Left cardiac atrium (tissue), 4 donors: Measurements from ENCODE around the gene BBLN. TPM values are rescaled to one million over a fixed set of nuclear protein-coding genes. Genes with fewer than 3 reads are reported as not detected.
"Not testable (repeated sequence)": the region's sequence is repeated elsewhere in the genome, so short reads cannot be mapped to it uniquely, and the experiment has no call there.

Source experiments
- ATAC-seq, 2 donors: fragments of 200-7000 bp; cut with Tn5 transposase; one replicate each; pipeline ENCODE4 v1.9.1; 2020; ENCODE audit warnings: mild to moderate bottlenecking in 2 of 2, moderate library complexity in 2 of 2
- DNase-seq: peaks from one replicate; pipeline ENCODE4 v3.0.0-alpha.2; 2020
- intact Hi-C, 2 donors: fragments of 100-400 bp; cut with DNase I; formaldehyde crosslinking; loops; one replicate each; pipeline versions ENCODE4 v1.14.1 to v1.15.1; 2022 to 2023
- long read RNA-seq: library from polyadenylated mRNA; unstranded; transcript quantifications from one replicate; pipeline ENCODE4 v2.0.0, GENCODE V29; 2021
- total RNA-seq, 2 donors: library from RNA; stranded (reverse); fragmentation: NEBNext Ultra II Directional; extraction: Animal tissue kit (Norgen Biotek cat#: 25700); gene quantifications; one replicate each; pipeline ENCODE4 v1.2.1, GENCODE V29; 2021
- donor health status: DM: no; HTN: yes; CAD: no.
- donor health status: DM: no; HTN: yes; CAD: no; lungs with severe emphysema.
- donor health status: DM: yes; HTN: yes; CAD: no.
- donor health status: Dilated cardiomyopathy.

Gene BBLN
- 10 to 100 TPM; 45.3 to 46.2 TPM for total RNA-seq
- long read RNA-seq, transcript C9orf16-201 (2 exons, 713 nt): major isoform, 8 of 9 reads
- long read RNA-seq, partial matches to known transcripts: 0 of 9 reads
- long read RNA-seq, other reads (novel, unspliced or antisense): 0 of 9 reads

DNA sequence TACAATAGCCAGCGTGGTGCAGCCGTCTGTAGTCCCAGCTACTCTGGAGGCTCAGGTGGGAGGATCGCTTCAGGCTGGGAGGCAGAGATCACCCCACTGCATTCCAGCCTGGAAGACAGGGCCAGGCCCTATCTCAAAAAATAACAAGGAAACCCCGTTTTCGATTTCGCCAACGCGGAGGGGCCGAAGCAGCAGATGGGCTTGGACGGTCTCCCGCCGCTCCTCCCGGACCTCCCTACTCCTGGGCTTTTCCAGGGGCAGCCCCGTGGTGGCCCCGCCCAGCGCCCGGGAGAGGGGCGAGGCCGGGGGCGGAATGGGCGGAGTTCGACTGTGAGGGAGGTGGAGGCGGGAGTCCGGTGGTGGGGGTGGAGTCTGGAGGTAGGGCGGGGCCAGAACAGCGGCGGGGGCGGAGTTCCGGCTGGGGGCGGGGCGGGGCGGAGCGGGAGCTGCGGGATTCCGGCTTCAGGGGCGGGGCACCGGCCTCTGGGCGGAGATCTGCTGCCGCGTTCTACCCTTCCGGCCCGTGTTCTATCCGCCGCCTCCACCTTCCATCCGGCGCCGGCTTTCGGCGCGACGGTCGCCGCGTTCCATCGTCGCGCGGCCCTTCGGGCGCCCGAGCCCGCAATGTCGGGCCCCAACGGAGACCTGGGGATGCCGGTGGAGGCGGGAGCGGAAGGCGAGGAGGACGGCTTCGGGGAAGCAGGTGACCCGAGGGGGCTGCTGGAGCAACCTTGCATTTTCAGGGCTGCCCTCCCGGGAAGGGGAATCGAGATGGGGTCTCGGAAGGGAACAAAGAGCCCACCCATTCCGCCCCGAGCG lies at the start of gene BBLN:
TSS of gene BBLN (plus strand) at position 482 of the 819 bp plus-strand sequence. CDS start at position 625, 143 bp downstream.
- ATAC-seq (peak; percentile 95 to 97), DNase-seq (peak; percentile 95)
- intact Hi-C loops: no loop called here

DNA sequence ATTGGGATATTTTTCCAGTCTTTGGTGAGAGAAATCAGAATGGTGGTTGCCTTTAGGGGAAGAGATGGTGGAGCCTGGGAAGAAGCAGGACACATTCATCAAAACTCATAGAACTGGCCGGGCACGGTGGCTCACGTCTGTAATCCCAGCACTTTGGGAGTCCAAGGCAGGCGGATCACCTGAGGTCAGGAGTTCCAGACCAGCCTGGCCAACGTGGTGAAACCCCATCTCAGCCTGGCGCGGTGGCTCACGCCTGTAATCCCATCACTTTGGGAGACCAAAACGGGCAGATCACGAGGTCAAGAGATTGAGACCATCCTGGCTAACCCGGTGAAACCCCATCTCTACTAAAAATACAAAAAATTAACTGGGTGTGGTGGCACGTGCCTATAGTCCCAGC lies 48.3 kb upstream of the BBLN start:
- not testable (repeated sequence) for DNase-seq, ATAC-seq
- intact Hi-C loops: loop anchor here in 1 of 2 donors (10.0 kb wide), 1 partner anchor 167 kb away; no protein-coding TSS in a partner anchor

DNA sequence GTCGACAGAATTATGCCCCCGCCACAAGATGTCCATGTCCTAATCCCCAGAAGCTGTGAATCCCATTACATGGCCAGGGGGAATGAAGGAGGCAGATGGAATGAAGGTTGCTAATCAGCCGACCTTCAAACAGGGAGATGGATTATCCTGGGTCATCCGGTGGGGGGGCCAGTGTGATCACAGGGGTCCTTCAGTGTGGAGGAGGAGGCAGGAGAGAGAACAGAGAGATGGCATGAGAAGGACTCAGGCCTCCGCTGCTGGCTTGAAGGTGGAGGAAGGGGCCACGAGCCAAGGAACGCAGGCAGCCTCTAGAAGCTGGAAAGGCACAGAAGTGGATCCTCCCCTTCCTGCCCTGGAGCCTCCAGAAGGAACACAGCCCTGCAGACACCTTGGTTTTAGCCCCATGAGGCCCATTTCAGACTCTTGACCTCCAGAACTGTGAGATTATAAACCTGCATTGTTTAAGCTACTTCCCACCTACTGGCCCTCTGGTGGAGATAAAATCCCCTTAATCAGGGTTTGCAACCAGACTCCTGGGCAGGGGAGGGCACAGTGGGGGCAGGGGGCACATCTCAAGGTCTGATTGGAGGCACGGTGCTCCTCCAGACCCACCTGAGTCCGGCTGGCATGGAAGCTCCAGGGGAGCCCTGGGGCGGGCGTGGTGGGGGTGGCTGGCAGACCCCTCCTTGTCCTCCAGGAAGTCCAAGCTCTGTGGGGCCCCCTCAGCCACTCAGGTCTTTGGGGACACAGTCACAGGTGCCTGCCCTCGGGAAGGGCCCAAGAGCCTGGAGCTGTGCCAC lies 46.3 kb upstream of the BBLN start:
- intact Hi-C loops: loop anchor here in 1 of 2 donors (10.0 kb wide), 1 partner anchor 169 kb away; no protein-coding TSS in a partner anchor
- DNase-seq (no peak), ATAC-seq (no peak)

GRCh38 chr9:128114326-128115186 lies 45.5 kb upstream of the BBLN start:
- DNase-seq: no peak
- intact Hi-C loops: loop anchor here (5.0 to 10.0 kb wide), 2 partner anchors 32 to 170 kb away; no protein-coding TSS in a partner anchor
- ATAC-seq: no peak

- intact Hi-C loops: loop anchor here (2.0 to 10.0 kb wide), 3 partner anchors 33 to 173 kb away; no protein-coding TSS in a partner anchor
- ATAC-seq (no peak), DNase-seq (no peak)
These were observed 44.6 kb upstream of the BBLN start for GRCh38 chr9:128115187-128116103.

DNA sequence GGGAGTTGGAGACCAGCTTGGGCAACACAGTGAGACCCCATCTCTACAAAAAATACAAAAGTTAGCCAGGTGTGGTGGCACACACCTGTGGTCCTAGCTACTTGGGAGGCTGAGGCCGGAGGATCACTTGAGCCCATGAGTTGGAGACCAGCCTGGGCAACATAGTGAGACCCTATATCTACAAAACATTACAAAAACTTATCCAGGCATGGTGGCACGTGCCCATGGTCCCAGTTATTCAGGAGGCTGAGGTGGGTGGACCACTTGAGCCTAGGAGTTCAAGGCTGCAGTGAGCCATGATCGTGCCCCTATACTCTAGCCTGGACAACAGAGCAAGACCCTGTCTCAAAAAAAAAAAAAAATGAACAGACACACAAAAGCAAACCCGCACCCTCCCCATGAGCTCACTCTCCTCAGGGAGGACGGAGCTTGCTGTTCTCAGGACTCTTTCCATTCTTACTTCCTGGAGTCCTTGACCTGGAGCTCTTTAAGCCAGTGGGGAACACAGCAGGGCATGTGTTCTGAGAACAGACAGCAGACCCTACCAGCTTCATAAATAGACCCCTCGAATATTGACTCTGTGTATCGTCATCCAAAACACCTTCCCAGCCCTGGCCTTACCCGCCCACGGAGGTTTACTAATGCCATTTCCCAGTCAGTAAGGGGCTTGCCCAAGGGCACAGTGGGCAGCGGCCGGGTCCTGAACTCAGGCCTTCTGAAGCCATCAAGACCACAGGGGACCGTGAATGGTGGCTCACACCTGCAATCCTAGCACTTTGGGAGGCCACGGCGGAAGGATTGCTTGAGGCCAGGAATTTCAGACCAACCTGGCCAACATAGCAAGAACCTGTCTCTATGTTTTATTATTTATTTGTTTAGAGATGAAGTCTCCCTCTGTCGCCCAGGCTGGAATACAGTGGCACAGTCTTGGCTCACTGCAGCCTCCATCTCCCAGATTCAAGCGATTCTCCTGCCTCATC lies 43.7 kb upstream of the BBLN start:
- DNase-seq (no peak), ATAC-seq (no peak)
- intact Hi-C loops: loop anchor here (2.0 to 10.0 kb wide), 3 partner anchors 34 to 174 kb away; no protein-coding TSS in a partner anchor

DNA sequence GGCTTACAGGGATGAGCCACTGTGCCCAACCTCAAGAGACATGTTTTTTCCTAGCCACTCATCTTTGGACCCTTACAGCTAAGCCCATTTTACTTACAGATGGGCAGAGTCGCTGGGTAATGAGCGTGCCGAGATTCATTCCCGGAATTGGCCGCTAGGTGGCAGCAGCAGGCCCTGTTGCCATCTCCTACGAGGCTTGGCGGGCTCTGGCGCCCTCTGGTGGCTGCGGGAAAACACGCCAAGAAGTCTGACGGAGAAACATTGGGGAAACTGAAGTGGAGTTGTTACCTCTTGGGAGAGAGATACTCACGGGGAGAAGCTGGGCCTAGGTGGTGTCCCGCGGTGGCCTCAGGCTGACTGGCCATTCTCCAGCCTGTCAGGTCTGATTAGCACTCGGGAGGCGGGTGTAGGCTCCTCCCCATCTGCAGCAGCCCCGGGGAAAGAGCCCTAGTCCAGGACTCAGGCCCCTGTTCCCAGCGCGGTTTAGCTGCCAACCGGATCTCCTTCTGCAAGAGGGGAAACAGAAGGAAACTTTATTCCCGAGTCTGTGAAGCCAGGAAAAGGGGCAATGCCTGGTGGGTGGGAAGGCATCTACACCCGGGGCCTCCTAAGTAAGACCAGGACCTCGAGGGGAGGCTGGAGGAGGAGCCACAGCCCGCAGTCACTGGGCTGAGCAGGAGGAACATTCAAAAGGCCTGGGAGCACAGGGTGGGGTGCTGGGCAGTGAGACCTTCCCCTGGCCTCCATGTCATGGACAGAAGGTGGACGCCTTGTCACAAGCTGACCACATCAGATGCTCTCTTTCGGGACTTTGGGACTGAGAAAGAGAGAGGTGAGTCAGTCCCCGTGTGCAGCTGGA lies 42.2 kb upstream of the BBLN start:
- ATAC-seq (peak; percentile 61 to 72), DNase-seq (peak; percentile 94)
- intact Hi-C loops: loop anchor here (2.0 to 10.0 kb wide), 3 partner anchors 36 to 175 kb away; no protein-coding TSS in a partner anchor

DNA sequence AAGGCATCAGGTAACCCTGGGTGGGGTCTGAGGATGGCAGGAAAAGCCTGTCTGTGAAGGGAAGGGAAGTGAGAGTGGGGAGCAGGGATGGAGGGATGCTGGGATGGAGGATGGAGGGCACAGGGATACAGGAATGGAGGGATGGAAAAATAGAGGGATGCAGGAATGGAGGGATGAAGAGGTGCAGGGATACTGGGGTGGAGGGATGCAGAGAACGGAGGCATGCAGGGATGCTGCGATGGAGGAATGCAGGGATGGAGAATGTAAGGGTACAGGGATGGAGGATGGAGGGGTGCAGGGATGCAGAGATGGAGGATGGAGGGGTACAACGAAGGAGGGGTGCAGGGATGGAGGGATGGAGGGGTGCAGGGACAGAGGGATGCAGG lies 41.6 kb upstream of the BBLN start:
- intact Hi-C loops: loop anchor here (5.0 to 10.0 kb wide), 2 partner anchors 36 to 174 kb away; no protein-coding TSS in a partner anchor
- DNase-seq (no peak), ATAC-seq (no peak)

DNA sequence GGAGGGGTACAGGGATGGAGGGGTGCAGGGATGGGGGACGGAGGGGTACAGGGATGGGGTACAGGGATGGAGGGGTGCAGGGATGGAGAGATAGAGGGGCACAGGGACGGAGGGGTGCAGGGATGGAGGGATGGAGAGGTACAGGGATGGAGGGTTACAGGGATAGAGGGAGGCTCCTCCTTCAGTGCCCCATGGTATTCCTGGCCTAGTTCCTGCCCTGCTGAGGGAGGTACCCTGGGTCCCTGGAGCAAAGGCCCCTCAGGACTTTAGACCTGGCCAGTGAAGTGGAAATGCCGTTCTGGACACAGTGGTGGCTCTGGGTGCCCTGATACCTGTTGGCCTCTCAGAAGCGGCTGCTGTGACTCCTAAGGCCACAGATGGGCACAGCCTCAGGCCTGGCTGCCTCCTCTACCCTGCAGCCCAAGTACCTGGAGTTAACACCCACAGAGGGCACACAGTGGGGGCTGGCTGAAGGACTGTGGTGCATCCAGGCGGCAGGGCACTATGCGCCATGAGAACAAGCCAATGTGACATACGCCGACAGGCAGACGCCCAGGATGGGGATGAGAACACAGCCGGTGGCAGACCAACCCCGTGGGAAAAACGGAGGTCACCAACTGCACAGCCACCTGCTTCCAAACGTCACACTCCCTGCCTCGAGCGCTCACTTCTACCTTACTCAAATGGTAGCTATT lies 40.9 kb upstream of the BBLN start:
- no peak for DNase-seq
- intact Hi-C loops: loop anchor here (5.0 to 10.0 kb wide), 2 partner anchors 37 to 174 kb away; no protein-coding TSS in a partner anchor
- ATAC-seq: no peak

GRCh38 chr9:128120061-128120740 lies 39.9 kb upstream of the BBLN start:
- intact Hi-C loops: no loop called here
- no peak for DNase-seq
- no peak for ATAC-seq

- no peak for ATAC-seq
- intact Hi-C loops: no loop called here
- DNase-seq: no peak
These were observed 39.2 kb upstream of the BBLN start for GRCh38 chr9:128120741-128121465.

GRCh38 chr9:128121466-128121810 lies 38.6 kb upstream of the BBLN start:
- DNase-seq: no peak
- intact Hi-C loops: no loop called here
- no peak for ATAC-seq

DNA sequence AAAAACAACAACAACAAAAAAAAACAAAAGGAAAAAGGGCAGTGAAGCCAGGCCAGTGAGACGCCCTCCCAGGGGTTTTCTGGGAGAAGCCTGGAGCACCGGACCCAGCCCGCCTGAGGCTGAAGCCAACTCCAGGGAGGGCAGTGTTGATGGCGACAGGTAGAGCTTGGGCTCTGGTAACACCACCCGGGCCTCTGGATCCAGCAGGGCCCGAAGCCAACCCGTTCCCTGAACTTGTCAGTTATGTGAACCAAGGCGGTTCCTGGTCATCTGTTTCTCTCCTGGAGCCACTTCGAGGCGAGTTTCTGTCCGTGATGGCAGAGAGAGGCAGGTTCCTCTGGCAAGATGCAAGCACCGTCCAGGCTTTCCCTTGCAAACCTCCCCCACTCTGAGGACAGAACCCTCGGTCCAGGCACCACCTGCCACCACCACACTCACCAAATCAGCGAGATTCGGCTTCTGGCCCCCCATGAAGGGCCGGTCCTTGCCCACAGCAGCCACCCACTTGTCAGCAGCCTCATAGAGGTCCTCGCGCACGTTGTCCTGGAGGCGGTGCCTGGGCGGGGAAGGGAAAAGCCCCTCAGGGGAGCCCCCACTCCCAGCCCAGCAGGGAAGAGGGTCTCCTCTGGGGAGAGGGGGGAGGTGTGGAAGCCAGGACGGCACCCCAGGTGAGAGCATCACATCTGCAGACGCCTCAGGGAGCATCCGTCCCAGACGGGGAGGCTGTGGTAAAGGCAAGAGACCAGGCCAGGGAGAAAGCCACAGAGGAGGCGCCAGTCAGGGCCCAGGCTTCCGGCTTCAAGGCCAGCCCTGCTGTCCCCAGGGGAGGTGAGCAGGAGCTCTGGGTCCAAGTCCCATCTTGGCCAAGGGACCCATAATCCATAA lies 37.9 kb upstream of the BBLN start:
- no peak for ATAC-seq
- peak; percentile 20 for DNase-seq
- intact Hi-C loops: no loop called here
